ENCODE results near the gene PTGFRN. TPM values are rescaled to one million over a fixed set of nuclear protein-coding genes. Genes with fewer than 3 reads are reported as not detected.
"Not testable (repeated sequence)": the region's sequence is repeated elsewhere in the genome, so short reads cannot be mapped to it uniquely, and the experiment has no call there.

Gene PTGFRN
- polyA plus RNA-seq, 4 donors, result 35.3 to 71.5 (median 59.6) TPM

DNA sequence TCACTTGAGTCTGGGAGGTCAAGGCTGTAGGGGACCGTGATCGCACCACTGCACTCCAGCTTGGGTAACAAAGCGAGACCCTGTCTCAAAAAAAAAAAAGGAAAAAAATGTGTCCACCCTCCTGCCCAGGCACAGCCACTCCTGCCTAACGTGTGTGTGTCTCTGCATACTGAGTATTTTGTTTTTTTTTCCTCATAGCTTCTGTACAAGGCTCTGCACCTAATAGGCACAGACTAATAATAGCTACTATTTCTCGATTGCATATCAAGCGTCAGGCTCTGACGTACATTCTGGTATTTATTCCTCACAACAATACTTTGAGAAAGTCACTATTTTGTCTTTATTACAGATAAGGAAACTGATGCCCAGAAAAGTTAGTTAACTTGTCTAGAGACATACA lies 5.0 kb downstream of the PTGFRN start:
- DNase-seq (ENCODE audit: low read depth in 4 of 4, low spot score in 3 of 4), result no peak

DNA sequence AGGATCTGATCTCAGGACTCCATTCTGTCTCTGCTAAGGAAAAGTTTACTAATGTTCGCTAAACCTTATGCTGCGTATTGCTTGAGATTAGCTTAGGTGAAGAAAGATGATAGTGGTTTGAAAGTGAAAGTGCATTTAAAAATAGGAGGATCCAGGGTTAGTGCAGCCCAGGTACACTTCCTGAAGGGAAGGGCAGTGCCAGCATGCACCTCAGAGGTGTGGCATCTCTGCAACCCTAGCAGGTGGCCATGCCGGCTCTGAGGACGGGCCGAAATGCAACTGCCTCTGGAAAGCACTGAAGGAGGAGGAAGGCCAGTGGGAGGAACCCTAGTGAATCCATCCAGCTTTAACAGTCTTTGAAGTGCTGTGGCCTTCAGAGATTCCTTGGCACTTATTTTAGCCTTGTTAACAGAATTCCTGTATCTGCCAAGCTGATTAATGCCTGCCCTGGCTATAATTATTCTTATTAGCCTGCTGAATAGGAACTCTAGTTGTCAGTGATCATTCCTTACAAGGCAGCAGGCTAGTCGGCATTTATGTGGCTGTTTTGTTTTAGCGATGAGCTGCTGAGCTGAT lies 5.5 kb downstream of the PTGFRN start:
- no peak for DNase-seq (ENCODE audit: low read depth in 4 of 4, low spot score in 3 of 4)

DNA sequence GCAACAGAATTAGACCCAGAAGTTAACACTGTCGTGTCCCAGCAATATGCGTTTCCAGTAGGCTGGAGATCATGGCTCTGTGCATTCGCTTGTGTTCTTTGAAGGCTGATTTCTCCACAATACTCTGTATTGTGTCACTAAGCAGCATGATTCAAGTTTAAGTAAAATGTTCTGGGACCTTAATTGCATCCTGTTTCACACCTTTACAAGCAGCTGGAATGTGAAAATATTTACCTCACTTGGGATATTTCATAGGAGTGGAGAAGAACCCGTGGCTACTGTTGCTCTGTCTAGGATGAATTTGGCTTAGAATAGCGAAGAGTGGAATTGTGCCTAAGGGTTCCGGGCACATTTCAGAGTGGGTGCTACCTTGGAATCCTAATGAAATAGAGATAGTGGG lies 6.3 kb downstream of the PTGFRN start:
- no peak for DNase-seq (ENCODE audit: low read depth in 4 of 4, low spot score in 3 of 4)

DNA sequence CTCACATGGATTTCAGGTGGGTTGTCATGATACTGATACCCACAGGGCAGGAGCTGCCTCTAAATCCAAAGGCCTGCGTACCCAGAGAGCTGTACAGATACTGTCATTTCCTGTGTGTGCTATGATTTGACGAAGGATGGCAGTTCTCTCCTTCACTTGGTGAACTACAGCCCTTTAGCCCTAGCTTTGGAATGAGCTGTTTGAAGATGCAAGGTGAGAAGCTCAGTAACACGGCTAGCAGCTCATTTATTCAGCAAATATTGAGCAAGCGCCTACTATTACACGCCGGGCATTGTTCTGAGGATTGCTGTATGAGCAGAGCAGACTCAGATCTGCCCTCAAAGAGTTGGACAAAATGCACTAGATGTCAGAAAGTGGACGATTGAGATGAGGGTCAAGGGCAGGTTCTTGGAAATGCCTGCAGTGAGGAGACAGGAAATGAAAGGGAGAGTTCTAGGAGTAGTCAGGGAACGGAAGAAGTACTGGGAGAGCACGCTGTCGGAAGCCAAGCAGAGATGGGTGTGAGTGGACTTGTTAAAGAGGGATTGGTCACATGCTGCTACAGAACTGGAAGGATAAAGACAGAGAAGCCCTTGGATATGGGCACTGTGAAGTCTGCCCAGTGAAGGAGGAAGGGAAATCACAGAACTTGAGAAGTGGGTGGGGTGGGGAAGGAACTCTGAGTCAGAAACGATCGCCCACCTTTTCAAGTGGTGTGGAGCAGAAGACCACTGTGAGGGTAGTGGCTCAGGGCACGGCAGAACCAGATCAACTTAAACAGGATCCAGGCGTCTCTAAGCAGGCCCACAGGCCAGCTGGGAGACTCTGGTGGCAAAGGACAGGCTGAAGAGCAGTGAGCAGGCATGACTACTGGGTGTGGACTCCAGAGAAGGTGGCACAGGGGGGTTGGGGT lies 7.1 kb downstream of the PTGFRN start:
- no peak for DNase-seq (ENCODE audit: low read depth in 4 of 4, low spot score in 3 of 4)

DNA sequence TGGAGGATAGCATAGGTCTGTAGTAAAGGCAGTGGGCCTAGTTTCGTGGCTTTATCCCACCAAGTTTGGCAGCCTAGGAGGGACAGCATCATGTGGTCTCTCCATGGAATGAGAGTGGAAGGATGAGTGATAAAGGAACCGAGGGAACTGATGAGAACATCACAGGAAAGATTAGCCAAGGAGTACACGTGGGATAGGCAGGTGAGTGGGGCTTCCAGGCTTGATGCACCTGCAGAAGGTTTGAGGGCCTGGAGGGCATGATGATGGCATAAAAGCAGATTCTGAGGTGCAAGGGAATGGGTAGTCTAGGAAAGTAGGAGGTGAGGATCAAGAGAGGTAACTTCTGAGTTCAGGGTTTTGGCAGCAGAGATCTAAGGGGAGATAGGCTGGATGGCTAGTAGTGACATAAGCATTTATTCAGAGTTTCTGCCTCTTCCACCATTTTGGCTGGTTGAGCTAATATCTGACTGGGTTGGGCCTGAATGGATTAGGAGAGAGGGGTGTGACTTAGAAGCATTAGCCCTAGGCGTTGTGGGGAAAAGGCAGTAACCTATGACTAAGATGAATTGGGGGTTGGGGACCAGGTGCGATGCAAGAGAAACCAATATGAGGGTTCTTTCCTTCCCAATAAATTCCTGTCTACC lies 9.1 kb downstream of the PTGFRN start:
- DNase-seq (ENCODE audit: low read depth in 4 of 4, low spot score in 3 of 4), result no peak

DNA sequence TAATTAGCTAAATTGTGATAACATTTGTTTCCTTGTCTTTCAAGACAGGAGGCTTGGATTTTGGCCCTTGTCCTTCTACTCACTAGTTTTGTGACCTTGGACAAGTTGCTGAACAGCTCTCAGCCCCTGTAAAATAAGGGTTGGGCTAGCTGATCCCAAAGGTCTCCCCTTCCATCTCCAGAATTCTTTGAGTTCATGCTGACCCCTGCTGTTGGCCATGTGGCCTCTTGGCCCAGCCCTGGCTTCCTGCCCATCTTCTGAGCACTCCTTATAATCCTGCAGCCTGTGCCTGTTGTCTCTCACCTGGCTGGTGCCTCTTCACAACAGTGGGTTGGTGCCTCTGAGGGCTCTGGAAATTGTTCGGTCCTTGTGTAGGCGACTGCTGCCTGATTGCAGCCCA lies 10.1 kb downstream of the PTGFRN start:
- DNase-seq (ENCODE audit: low read depth in 4 of 4, low spot score in 3 of 4), result no peak

DNA sequence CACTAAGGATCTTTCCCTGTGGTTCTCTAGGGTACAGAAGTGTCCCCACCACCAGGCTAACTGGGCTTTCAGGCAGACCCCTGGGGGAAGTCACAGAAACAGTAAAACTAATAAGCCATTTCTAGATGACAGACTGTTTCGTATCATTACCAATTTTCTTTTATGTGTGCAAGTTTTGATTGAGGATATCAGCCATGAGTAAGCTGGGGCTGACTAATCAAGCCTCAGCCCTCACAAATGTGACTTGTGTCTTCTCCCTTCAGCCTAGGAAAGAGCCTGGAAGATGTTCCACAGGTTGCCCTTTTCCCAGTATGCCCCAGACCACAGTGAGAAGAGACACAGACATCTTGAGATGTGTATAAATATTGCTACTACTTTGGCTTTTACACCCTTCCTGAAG lies 10.5 kb downstream of the PTGFRN start:
- DNase-seq (ENCODE audit: low read depth in 4 of 4, low spot score in 3 of 4), result no peak

DNA sequence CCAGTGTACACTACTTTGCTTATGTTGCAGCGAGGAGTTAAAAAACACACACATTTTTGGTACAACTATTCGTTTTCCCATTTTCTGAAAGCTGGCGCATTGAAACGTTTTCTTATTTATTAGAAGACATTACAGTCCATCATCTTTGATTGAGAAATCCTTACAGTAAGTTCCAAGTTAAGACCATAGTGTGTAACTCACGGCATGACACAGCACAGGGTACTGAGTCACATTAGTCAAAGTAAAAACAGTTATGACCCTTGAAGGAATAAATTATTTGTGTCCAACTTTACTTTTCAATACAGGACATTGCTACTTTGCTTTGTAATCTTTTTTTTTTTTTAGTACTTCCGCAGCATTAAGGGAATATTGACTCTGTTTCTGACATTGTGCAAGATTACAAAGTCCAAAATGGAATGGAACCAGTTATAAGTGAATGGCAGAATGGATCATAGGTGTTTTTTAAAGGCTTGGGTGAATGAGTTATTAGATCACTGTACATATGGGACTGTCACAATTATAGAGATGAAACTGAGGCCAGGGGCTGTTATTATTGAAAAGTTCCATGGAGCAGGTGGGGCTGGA lies 11.7 kb downstream of the PTGFRN start:
- DNase-seq (ENCODE audit: low read depth in 4 of 4, low spot score in 3 of 4), result no peak

DNA sequence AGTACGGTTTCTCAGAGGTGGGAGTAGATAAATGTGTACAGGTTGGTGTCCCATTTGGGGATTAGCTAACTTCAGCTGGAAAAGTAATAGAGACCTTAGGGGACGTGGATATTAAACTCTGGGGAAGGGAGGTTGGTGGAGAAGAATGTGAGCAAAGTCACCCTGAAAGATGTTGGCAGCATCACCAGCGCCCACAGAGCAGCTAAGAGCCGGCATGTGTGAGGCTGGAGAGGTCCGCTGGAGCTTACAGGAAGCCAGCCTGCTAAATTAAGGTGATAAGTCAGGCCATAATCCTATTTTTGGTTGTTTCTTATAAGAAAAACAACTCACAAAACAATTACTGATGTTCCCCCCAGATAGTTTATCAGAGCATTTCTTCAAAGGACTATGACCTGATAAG lies 12.2 kb downstream of the PTGFRN start:
- DNase-seq (ENCODE audit: low read depth in 4 of 4, low spot score in 3 of 4), result no peak

DNA sequence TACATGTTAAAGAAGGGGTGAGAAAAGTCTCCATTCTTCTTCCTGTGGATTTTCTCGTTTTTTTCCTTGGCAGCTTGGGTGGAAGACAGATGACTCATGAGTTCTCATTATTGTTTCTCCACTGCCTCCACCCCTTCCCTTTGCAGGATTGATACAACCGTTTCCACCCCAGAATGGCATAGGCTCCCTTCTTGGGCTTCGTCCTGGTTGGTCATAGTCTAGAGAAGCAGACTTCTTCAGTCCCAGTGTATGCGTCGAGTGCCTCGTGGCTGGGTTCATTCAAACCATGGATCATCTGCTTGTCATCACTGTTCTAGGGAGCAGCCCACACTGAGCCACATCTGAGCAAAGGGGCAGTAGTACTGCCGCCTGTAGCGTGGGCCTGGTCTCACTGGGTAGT lies 13.7 kb downstream of the PTGFRN start:
- no peak for DNase-seq (ENCODE audit: low read depth in 4 of 4, low spot score in 3 of 4)

DNA sequence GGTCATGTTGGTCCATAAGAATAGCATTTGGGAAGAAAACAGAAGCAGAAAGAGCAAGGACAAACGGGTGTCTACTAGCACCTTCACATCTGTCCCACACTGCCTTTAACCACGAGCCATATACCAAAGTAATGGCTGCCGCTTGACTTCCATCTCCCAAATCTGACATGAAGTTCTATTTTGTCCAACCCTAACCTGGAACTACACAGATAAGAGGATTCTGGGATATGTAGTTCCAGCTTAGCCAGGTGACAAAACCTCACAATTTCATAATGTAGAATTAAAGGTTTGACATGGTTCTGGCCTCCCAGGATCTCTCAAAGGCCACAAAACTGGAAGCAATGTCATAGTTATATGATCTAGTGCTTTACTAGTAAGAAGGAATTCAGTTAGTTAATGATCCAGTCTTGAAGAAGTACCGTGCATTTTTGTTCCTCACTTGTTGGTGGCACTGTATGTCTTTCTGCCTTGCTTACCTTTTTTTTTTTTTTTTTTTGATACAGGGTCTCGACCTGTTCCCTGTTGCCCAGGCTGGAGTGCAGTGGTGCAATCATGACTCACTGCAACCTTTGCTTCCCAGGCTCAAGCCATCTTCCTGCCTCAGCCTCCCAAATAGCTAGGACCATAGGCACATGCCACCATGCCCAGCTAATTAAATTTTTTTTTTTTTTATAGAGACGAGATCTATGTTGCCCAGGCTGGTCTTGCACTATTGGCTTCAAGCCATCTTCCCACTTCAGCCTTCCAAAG lies 17.5 kb downstream of the PTGFRN start:
- DNase-seq (ENCODE audit: low read depth in 4 of 4, low spot score in 3 of 4), result no peak

DNA sequence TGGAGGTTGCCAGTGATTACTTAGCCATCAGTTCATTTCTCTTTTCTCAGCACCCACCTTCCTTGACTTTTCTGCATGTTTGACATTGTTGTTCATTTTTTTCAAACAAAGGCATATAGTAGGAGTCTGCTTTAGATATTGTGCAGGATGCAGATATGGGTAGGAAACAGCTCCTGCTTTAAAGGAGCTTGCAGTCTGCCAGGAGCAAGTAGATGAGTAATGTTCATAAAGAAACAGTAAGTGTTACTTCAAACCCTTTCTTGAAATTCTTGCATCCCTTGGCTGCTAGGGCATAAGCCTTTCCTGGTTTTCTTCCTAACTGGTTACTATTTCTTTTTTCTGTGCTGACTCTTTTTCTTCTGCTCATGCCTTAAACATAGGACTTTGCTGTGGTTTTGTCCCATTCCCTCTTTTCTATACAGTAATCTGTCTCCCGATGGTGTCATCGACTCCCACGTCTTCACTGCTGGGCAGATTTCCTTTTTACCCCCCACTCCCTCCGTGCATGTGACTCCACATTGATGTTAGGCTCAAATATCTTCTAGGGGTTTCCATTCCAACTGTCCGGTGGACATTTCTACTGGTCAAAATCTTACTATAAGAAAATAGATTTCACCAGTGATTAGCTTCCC lies 20.4 kb downstream of the PTGFRN start:
- DNase-seq (ENCODE audit: low read depth in 4 of 4, low spot score in 3 of 4), result no peak

DNA sequence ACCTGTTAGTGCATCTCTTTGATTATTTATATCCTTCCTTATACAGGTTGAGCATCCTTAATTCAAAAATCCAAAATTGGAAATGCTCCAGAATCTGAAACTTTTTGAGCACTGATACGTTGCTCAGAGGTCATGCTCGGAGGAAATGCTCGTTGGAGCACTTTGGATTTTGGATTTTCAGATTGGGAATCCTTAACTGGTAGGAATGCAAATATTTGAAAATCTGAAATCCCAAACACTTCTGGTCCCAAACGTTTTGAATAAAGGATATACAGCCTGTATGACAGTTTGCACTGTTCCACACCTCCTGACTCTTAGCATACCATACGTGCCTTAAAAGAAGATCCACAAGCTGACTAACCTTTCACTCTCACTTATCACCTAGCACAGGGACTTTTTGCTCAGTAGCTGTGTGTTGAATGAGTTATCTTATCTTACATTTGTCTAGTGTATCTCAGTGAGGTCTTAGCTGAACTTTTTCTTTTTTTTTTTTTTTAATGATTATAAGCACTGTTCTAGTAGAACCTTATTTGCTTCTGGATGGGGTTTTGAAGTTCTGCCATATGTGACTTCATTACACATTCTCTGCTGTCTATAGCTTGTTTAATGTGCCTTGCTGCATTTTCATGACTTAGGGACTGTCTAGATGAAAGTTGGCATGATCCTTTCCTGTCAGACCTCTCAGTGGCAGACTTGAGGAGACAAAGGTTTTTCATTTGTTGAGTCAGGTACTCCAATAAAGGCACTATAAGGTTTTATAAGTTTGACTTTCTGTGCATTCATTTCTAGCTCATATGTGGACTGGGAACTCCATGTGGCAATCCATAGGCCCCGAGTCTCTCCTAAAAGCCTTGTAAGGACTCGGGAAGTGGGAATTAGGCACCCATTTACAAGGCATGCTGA lies 21.6 kb downstream of the PTGFRN start:
- DNase-seq (ENCODE audit: low read depth in 4 of 4, low spot score in 3 of 4), result no peak

DNA sequence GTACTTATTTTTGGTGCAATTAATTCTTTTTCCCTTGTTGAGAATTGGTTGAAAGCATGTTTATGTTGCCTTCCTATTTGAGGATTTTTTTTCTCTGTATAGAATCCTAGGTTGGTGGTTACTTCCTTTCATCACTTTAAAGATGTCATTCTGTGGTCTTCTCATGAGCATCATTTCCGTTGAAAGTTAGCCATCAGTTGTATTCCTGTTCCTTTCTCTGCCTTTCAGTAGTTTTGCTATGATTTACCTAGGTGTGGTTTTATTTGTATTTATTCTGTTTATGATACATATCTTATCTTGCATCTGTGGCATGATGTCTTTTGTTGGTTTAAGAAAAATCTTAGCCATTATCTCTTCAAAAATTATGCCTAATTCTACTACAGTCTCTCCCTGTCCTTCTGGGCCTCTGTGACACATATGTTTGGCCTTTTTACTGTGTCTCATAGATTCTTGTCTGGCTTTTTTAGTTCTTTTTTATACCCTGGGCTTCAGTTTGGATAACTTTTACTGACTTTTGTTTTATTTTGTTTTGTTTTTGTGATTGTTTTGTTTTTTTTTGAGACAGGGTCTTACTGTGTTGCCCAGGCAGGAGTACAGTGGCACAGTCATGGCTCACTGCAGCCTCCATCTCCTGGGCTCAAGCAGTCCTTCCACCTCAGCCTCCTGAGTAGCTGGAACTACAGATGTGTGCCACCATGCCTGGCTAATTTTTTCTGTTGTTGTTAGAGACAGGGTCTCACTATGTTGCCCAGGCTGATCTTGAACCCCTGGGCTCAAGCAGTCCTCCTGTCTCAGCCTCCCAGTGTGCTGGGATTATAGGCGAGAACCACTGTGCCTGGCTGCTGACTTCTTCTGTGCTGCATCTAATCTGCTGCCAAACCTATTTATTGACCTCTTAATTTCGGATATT lies 24.1 kb downstream of the PTGFRN start:
- no peak for DNase-seq (ENCODE audit: low read depth in 4 of 4, low spot score in 3 of 4)

DNA sequence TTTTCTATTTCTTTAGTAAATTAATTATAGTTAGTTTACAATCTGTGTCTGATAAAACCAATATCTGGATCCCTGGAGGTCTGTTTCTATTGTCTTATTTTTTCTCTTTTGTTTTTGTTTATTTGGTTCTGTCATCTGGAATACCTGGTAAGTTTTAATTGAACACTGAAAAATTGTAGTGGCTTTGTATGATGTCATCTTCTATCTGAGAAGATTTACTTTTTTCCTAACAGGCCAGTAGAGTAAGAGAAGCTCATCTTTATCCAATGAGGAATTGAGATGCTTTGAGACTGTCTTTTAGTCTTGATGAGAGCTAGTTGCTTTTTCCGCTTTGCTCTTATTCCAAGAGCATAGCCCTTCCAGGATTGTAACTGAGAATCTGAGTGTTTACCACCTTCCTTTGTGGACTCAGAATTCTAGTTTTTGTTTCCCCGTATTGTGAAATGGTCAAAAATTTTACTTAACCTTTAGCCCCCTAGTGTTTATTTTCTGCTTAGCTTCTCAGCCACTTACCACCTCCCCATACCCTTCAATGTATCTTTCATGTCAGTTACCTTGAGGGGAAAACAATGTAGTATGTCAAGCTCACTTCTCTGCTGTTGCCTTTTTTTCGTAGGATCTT lies 25.0 kb downstream of the PTGFRN start:
- DNase-seq (ENCODE audit: low read depth in 4 of 4, low spot score in 3 of 4), result no peak

DNA sequence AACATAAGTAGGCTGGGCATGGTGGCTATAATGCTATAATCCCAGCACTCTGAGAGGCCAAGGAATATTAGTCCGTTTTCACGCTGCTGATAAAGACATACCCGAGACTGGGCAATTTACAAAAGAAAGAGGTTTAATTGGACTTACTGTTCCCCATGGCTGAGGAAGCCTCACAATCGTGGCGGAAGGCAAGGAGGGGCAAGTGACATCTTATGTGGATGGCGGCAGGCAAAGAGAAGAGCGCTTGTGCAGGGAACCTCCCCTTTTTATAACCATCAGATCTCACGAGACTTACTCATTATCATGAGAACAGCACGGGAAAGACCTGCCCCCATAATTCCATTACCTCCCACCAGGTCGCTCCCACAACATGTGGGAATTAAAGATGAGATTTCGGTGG lies 28.5 kb downstream of the PTGFRN start:
- no peak for DNase-seq (ENCODE audit: low read depth in 4 of 4, low spot score in 3 of 4)

DNA sequence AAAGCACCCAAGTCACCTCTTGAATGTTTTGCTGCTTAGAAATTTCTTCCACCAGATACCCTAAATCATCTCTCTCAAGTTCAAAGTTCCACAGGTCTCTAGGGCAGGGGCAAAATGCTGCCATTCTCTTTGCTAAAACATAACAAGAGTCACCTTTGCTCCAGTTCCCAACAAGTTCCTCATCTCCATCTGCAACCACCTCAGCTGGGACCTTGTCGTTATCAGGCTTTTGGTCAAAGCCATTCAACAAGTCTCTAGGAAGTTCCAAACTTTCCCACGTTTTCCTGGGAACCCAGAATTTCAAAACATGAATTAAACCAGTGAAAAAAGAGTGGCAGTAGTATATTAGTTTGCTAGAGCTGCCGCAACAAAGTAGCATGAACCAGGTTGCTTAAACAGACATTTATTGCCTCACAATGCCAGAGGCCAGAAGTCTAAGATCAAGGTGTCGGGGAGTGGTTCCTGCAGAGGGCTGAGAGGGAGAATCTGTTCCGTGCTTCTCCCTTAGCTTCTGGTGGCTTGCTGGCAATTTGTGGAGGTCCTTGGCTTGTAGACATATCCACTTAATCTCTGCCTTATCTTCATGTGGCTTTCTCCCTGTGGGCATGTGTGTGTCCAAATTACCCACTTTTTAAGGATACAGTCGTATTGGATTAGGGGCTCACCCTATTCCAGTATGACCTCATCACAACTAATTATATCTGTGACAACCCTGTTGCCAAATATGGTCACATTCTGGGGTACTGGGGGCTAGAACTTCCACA lies 30.2 kb downstream of the PTGFRN start:
- DNase-seq (ENCODE audit: low read depth in 4 of 4, low spot score in 3 of 4), result not testable (repeated sequence)
